HepG2 (cell line): ENCODE data around the gene GLB1L3. TPM values are rescaled to one million over a fixed set of nuclear protein-coding genes. Genes with fewer than 3 reads are reported as not detected.

Source experiments
- ATAC-seq: fragments of 200-7000 bp; cut with Tn5 transposase; 3 replicates; pipeline ENCODE4 v1.9.1; 2020; ENCODE audit warnings: mild to moderate bottlenecking, moderate library complexity
- BruUV-seq: library from RNA; stranded (reverse); fragments of 400-500 nt; replicated peaks from 2 replicates; lab custom pipeline; 2021; lab: Mats Ljungman, UMichigan
- CTCF ChIA-PET: fragments of 300-600 bp; formaldehyde crosslinking; extraction: SDS; loops from one replicate; lab custom pipeline; 2021; ENCODE audit warnings: low total read pairs, inconsistent platforms, low intra/inter-chr PET ratio; lab: Yijun Ruan, JAX
- POLR2A ChIA-PET: fragments of 350-600 bp; sonication (Branson Sonifier 250); formaldehyde crosslinking; loops from one replicate; lab custom pipeline; 2020; ENCODE audit warnings: antibody characterized with exemption, inconsistent platforms; lab: Yijun Ruan, JAX
- DNase-seq: peaks from one replicate; pipeline ENCODE4 v3.0.0-alpha.2; 2015; ENCODE audit warnings: low spot score
- FAIRE-seq: peaks from 3 replicates; lab custom pipeline; 2011; peaks lifted over from hg19 to GRCh38; lab: Jason Lieb, UNC
- H2AFZ ChIP-seq: one replicate; pipeline ENCODE4 v1.6.1; 2011; ENCODE audit warnings: low read length, inconsistent platforms
- H3K27ac ChIP-seq: fragments of 300-600 bp; 3 replicates; pipeline ENCODE4 v1.8.0; 2011; ENCODE audit warnings: mixed run types, mild to moderate bottlenecking, mixed read lengths, low read length, inconsistent platforms; ENCODE audit not compliant: insufficient read depth; ENCODE audit errors: extremely low read length
- H3K27me3 ChIP-seq, 2 experiments: fragments of 200-600 bp in 1 of 2; 2 replicates in 1 of 2; 3 replicates in 1 of 2; pipeline versions ENCODE4 v1.6.0 to v1.8.0; 2011; ENCODE audit warnings: low read length in 2 of 2, mild to moderate bottlenecking in 2 of 2, moderate library complexity in 2 of 2, inconsistent platforms in 1 of 2; ENCODE audit not compliant: insufficient read depth in 2 of 2, control insufficient read depth in 1 of 2
- H3K36me3 ChIP-seq, 2 experiments: fragments of 200-600 bp in 1 of 2; replicated peaks in 1 of 2; 2 replicates in 1 of 2; 3 replicates in 1 of 2; pipeline versions ENCODE4 v1.5.1 to v1.8.0; 2011; ENCODE audit warnings: low read length in 2 of 2, inconsistent platforms in 1 of 2; ENCODE audit not compliant: insufficient read depth in 2 of 2, control insufficient read depth in 1 of 2
- H3K4me1 ChIP-seq: 2 replicates; pipeline ENCODE4 v1.5.1; 2012; ENCODE audit warnings: low read length, inconsistent platforms; ENCODE audit not compliant: insufficient read depth
- H3K4me2 ChIP-seq: 2 replicates; pipeline ENCODE4 v1.6.0; 2011; ENCODE audit warnings: low read depth, low read length, inconsistent platforms
- H3K4me3 ChIP-seq, 3 experiments: fragments of 200-600 bp in 1 of 3; sonication (generic), shearing (Covaris generic) in 1 of 3; replicated peaks in 1 of 3; 2 replicates each; pipeline ENCODE4 v1.5.1; 2011 to 2016; ENCODE audit warnings: low read length in 3 of 3, inconsistent platforms in 2 of 3, low read depth in 2 of 3, mild to moderate bottlenecking in 2 of 3, control low read depth in 1 of 3, mixed read lengths in 1 of 3; ENCODE audit not compliant: insufficient read depth in 1 of 3
- H3K79me2 ChIP-seq: one replicate; pipeline ENCODE4 v1.6.1; 2011; ENCODE audit warnings: low read length, inconsistent platforms; ENCODE audit not compliant: insufficient read depth
- H3K9ac ChIP-seq: 2 replicates; pipeline ENCODE4 v1.6.0; 2011; ENCODE audit warnings: mild to moderate bottlenecking, low read depth, low read length, inconsistent platforms; ENCODE audit not compliant: insufficient read depth
- H3K9me3 ChIP-seq: 2 replicates; pipeline ENCODE4 v1.5.1; 2012; ENCODE audit warnings: mild to moderate bottlenecking, low read length
- H4K20me1 ChIP-seq: 2 replicates; pipeline ENCODE4 v1.6.0; 2011; ENCODE audit warnings: inconsistent platforms, mild to moderate bottlenecking, low read length, moderate library complexity; ENCODE audit not compliant: insufficient read depth
- HDAC2 ChIP-seq: sonication (generic); formaldehyde crosslinking; IDR thresholded peaks from 2 replicates; pipeline ENCODE4 v1.4.0; 2020; ENCODE audit warnings: missing genetic modification reagents
- HOXA9 ChIP-seq: sonication (generic); formaldehyde crosslinking; IDR thresholded peaks from 2 replicates; pipeline ENCODE4 v1.8.1; 2022; ENCODE audit warnings: missing genetic modification reagents, mild to moderate bottlenecking, moderate library complexity, borderline replicate concordance
- RFX1 ChIP-seq: fragments of 450-650 bp; IDR thresholded peaks from 2 replicates; pipeline ENCODE4 v1.6.1; 2017
- SIX1 ChIP-seq: sonication (generic); formaldehyde crosslinking; IDR thresholded peaks from 2 replicates; pipeline ENCODE4 v1.4.0; 2020; ENCODE audit warnings: missing genetic modification reagents, borderline replicate concordance
- SYNCRIP ChIP-seq: fragments of 200-400 bp; formaldehyde crosslinking; IDR thresholded peaks from 2 replicates; pipeline ENCODE4 v1.6.1; 2018; ENCODE audit warnings: mild to moderate bottlenecking, low read depth, low read length; ENCODE audit not compliant: insufficient read depth
- ZNF331 ChIP-seq: sonication (generic); formaldehyde crosslinking; IDR thresholded peaks from 2 replicates; pipeline ENCODE4 v1.4.0; 2020; ENCODE audit warnings: missing genetic modification reagents
- ZNF484 ChIP-seq: sonication (generic); formaldehyde crosslinking; IDR thresholded peaks from 2 replicates; pipeline ENCODE4 v1.5.1; 2020; ENCODE audit warnings: mild to moderate bottlenecking, low read depth, missing genetic modification reagents, borderline replicate concordance
- WGBS: methylation state at CpG from one replicate; pipeline ENCODE4 v1.1.6; 2017; ENCODE audit warnings: low lambda C conversion rate; 5-methylcytosine and 5-hydroxymethylcytosine counted together
- in situ Hi-C: cut with HindIII; loops from 2 replicates; pipeline ENCODE4 v1.10.0; 2017; ENCODE audit warnings: low pct_unique_long_range_greater_than_20kb; ENCODE audit not compliant: extremely low pct_ligation_motif_present
- intact Hi-C: fragments of 100-400 bp; cut with micrococcal nuclease; formaldehyde crosslinking; loops from one replicate; pipeline ENCODE4 v1.10.0; 2022; ENCODE audit not compliant: unreplicated experiment
- polyA plus RNA-seq, 8 experiments: library from polyadenylated mRNA; depleted of rRNA in 3 of 8; stranded (reverse) in 7 of 8; unstranded in 1 of 8; fragments of >200 nt; fragmentation: Illumina TruSeq in 4 of 8; extraction: Trizol in 4 of 8; gene quantifications; 2 replicates each; pipeline versions ENCODE4 v1.2.1 to v1.2.3, GENCODE V29; 2011 to 2016; ENCODE audit warnings: low read depth in 4 of 8, missing spikeins in 1 of 8, mixed read lengths in 1 of 8; ENCODE audit not compliant: insufficient read depth in 1 of 8
- total RNA-seq, 5 experiments: library from RNA; depleted of rRNA; stranded (reverse); fragments of >200 nt; fragmentation: Illumina TruSeq; extraction: Trizol; gene quantifications; 2 replicates each; pipeline ENCODE4 v1.2.3, GENCODE V29; 2016; ENCODE audit warnings: low read depth in 1 of 5
- TF ChIP-seq, protein P1 (sequence below): sonication (generic); formaldehyde crosslinking; IDR thresholded peaks from 2 replicates; pipeline ENCODE4 v1.5.0; 2020; ENCODE audit warnings: mild to moderate bottlenecking, missing genetic modification reagents, moderate library complexity
- TF ChIP-seq, protein P2 (sequence below): sonication (generic); formaldehyde crosslinking; IDR thresholded peaks from 2 replicates; pipeline ENCODE4 v1.4.0; 2020; ENCODE audit warnings: missing genetic modification reagents
- TF ChIP-seq, protein P3 (sequence below): sonication (generic); formaldehyde crosslinking; IDR thresholded peaks from 2 replicates; pipeline ENCODE4 v1.4.0; 2020; ENCODE audit warnings: missing genetic modification reagents

The GLB1L3 gene
- total and polyA plus RNA-seq, 2 of the 13 experiments (the other 11 are each of a cell fraction or from before 2014, with no cell fraction given): not detected

DNA sequence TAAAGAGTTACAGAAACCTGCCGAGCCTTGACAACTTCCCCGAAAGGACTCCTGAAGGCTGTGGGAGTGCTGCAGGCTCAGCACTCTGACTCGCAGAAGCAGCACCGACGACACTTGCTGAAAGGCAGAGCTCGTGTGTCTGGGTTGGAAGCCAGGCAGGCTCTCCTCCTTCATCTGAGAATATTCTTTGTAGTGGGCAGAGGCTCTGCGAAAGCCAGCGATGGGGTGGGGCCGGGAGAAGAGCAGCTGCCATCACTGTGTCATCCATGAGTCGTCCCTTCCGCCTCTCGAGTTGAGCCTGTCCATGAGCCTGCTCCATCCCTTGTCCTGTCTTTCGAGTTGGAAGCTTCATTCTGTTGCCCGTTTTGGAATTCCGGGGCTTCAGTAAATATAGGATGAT lies 67.5 kb downstream of the GLB1L3 start:
- DNase-seq (no peak), ATAC-seq (no peak), FAIRE-seq (no peak)
- Histone ChIP-seq H3K27me3 (peaks cover 2 to 41% of the 10 kb centered on the region in 2 experiments; a peak in 3 of 5 replicates), H3K4me1 (no peaks in the 10 kb centered on the region), H3K9ac (no peak overlapping the region), H2AFZ (no peak overlapping the region), H4K20me1 (0 out of 2 replicates have a peak, but pooled peaks cover 2% of the 10 kb centered on the region), H3K4me3 (no peak overlapping the region), H3K9me3 (no peaks in the 10 kb centered on the region), H3K36me3 (no peaks in the 10 kb centered on the region), H3K79me2 (no peaks in the 10 kb centered on the region), H3K27ac (no peak overlapping the region), H3K4me2 (no peak overlapping the region)
- ChIA-PET POLR2A (no interaction called here), CTCF (no interaction called here)
- no TSS peak for BruUV-seq
- WGBS: 23% methylated on average over 7 of the region's 15 CpGs
- in situ Hi-C loops: no loop called here
- intact Hi-C loops: loop anchor here (2.0 kb wide), 1 partner anchor 63 kb away; no protein-coding TSS in a partner anchor
- TF ChIP-seq ZNF331 (CRISPR knock-in tag): no peak
- TF ChIP-seq ZNF484 (CRISPR knock-in tag): no peak
- no peak for TF ChIP-seq HDAC2 (CRISPR knock-in tag)
- TF ChIP-seq, protein P1, sequence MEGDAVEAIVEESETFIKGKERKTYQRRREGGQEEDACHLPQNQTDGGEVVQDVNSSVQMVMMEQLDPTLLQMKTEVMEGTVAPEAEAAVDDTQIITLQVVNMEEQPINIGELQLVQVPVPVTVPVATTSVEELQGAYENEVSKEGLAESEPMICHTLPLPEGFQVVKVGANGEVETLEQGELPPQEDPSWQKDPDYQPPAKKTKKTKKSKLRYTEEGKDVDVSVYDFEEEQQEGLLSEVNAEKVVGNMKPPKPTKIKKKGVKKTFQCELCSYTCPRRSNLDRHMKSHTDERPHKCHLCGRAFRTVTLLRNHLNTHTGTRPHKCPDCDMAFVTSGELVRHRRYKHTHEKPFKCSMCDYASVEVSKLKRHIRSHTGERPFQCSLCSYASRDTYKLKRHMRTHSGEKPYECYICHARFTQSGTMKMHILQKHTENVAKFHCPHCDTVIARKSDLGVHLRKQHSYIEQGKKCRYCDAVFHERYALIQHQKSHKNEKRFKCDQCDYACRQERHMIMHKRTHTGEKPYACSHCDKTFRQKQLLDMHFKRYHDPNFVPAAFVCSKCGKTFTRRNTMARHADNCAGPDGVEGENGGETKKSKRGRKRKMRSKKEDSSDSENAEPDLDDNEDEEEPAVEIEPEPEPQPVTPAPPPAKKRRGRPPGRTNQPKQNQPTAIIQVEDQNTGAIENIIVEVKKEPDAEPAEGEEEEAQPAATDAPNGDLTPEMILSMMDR (CRISPR knock-in tag): no peak
- TF ChIP-seq HOXA9 (CRISPR knock-in tag): no peak
- no peak for TF ChIP-seq RFX1
- TF ChIP-seq, protein P2, sequence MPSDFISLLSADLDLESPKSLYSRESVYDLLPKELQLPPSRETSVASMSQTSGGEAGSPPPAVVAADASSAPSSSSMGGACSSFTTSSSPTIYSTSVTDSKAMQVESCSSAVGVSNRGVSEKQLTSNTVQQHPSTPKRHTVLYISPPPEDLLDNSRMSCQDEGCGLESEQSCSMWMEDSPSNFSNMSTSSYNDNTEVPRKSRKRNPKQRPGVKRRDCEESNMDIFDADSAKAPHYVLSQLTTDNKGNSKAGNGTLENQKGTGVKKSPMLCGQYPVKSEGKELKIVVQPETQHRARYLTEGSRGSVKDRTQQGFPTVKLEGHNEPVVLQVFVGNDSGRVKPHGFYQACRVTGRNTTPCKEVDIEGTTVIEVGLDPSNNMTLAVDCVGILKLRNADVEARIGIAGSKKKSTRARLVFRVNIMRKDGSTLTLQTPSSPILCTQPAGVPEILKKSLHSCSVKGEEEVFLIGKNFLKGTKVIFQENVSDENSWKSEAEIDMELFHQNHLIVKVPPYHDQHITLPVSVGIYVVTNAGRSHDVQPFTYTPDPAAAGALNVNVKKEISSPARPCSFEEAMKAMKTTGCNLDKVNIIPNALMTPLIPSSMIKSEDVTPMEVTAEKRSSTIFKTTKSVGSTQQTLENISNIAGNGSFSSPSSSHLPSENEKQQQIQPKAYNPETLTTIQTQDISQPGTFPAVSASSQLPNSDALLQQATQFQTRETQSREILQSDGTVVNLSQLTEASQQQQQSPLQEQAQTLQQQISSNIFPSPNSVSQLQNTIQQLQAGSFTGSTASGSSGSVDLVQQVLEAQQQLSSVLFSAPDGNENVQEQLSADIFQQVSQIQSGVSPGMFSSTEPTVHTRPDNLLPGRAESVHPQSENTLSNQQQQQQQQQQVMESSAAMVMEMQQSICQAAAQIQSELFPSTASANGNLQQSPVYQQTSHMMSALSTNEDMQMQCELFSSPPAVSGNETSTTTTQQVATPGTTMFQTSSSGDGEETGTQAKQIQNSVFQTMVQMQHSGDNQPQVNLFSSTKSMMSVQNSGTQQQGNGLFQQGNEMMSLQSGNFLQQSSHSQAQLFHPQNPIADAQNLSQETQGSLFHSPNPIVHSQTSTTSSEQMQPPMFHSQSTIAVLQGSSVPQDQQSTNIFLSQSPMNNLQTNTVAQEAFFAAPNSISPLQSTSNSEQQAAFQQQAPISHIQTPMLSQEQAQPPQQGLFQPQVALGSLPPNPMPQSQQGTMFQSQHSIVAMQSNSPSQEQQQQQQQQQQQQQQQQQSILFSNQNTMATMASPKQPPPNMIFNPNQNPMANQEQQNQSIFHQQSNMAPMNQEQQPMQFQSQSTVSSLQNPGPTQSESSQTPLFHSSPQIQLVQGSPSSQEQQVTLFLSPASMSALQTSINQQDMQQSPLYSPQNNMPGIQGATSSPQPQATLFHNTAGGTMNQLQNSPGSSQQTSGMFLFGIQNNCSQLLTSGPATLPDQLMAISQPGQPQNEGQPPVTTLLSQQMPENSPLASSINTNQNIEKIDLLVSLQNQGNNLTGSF (CRISPR knock-in tag): no peak
- TF ChIP-seq SYNCRIP: no peak
- TF ChIP-seq, protein P3, sequence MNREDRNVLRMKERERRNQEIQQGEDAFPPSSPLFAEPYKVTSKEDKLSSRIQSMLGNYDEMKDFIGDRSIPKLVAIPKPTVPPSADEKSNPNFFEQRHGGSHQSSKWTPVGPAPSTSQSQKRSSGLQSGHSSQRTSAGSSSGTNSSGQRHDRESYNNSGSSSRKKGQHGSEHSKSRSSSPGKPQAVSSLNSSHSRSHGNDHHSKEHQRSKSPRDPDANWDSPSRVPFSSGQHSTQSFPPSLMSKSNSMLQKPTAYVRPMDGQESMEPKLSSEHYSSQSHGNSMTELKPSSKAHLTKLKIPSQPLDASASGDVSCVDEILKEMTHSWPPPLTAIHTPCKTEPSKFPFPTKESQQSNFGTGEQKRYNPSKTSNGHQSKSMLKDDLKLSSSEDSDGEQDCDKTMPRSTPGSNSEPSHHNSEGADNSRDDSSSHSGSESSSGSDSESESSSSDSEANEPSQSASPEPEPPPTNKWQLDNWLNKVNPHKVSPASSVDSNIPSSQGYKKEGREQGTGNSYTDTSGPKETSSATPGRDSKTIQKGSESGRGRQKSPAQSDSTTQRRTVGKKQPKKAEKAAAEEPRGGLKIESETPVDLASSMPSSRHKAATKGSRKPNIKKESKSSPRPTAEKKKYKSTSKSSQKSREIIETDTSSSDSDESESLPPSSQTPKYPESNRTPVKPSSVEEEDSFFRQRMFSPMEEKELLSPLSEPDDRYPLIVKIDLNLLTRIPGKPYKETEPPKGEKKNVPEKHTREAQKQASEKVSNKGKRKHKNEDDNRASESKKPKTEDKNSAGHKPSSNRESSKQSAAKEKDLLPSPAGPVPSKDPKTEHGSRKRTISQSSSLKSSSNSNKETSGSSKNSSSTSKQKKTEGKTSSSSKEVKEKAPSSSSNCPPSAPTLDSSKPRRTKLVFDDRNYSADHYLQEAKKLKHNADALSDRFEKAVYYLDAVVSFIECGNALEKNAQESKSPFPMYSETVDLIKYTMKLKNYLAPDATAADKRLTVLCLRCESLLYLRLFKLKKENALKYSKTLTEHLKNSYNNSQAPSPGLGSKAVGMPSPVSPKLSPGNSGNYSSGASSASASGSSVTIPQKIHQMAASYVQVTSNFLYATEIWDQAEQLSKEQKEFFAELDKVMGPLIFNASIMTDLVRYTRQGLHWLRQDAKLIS: no peak
- TF ChIP-seq SIX1 (CRISPR knock-in tag): no peak
